ENCODE data around the gene ZNF384.

DNA sequence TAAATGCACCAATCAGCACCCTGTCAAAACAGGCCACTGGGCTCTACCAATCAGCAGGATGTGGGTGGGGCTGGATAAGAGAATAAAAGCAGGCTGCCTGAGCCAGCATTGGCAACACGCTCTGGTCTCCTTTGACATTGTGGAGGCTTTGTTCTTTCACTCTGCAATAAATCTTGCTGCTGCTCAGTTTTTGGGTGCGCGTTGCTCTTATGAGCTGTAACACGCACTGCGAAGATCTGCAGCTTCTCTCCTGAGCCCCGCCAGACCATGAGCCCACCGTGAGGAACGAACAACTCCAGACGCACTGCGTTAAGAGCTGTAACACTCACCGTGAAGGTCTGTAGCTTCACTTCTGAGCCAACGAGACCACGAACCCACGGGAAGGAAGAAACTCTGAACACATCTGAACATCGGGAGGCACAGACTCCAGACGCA lies 19.8 kb upstream of the ZNF384 start:
- TF ChIP-seq, protein P1, sequence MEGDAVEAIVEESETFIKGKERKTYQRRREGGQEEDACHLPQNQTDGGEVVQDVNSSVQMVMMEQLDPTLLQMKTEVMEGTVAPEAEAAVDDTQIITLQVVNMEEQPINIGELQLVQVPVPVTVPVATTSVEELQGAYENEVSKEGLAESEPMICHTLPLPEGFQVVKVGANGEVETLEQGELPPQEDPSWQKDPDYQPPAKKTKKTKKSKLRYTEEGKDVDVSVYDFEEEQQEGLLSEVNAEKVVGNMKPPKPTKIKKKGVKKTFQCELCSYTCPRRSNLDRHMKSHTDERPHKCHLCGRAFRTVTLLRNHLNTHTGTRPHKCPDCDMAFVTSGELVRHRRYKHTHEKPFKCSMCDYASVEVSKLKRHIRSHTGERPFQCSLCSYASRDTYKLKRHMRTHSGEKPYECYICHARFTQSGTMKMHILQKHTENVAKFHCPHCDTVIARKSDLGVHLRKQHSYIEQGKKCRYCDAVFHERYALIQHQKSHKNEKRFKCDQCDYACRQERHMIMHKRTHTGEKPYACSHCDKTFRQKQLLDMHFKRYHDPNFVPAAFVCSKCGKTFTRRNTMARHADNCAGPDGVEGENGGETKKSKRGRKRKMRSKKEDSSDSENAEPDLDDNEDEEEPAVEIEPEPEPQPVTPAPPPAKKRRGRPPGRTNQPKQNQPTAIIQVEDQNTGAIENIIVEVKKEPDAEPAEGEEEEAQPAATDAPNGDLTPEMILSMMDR (conservative IDR thresholded peaks at IDR 0.05; ENCODE audit: low read length): no peak
- TF ChIP-seq EZH2phosphoT487 (IDR thresholded peaks at IDR 0.05; ENCODE audit: borderline replicate concordance, low read depth, low read length): no peak

Data from OCI-LY7 (cell line).